ENCODE measurements around the gene ETNK2. TPM values are rescaled to one million over a fixed set of nuclear protein-coding genes. Genes with fewer than 3 reads are reported as not detected.
"Not testable (repeated sequence)": the region's sequence is repeated elsewhere in the genome, so short reads cannot be mapped to it uniquely, and the experiment has no call there.

Gene ETNK2
- total RNA-seq, 2 donors from 2014 or later = 7.4 to 12.3 TPM

DNA sequence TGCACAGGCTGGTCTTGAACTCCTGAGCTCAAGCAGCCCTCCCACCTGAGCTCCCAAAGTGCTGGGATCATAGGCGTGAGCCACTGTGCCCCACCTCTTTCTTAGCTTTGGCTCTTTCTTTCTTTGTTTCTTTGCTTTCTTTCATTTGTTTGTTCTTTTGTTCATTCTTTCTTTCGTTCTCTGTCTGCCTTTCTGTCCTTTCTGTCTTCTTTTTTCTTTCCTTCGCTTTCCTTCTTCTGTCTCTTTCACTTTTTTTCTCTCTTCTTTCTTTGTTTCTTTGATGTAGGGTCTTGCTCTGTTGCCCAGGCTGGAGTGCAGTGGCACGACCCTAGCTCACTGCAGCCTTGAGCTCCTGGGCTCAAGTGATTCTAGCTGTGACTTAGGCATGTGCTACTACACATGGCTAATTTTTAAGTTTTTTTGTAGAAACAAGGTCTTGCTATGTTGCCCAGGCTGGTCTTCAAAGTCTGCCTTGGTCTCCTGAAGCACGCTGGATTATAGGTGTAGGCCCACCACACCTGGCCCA, 60.0 kb downstream of the ETNK2 start:
- intact Hi-C loops (cut with DNase I) = no loop called here
- DNase-seq (ENCODE audit: low spot score) = no peak

DNA sequence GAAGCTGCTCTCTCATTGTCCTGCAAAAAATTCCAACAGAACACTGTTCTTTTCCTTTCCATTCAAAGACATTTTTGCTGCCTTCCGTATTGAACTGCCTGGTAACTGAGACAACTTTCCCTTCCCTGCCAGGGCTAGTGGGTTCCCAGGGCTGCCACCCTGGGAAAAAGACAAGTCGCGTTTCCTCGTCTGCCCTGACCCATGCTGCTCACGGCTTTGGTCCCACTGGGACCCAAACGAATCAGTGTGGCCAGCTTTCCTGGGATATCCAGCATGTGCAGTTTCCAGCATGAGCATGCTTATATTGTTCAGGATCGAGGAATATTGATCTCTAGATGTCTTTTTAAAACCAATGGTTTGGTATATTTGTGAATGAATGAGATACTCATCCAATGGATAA, 60.8 kb downstream of the ETNK2 start:
- DNase-seq (ENCODE audit: low spot score) = no peak
- intact Hi-C loops (cut with DNase I) = no loop called here

DNA sequence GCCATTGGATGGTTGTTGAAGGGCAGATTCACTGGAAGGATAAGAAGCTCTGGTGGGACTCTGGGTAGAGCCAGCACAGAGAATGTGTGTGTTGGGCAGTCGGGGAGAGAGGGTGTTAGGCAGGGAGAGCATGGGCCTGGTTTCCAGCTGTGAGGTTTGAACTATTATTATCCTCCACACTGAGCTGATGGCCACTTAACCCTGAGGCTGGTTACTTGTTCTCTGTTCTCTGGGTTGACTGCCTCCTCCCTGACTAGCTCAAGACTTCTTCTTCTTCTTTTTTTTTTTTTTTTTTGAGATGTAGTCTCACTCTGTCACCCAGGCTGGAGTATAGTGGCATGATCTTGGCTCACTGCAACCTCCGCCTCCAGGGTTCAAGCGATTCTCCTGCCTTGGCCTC, 61.7 kb downstream of the ETNK2 start:
- intact Hi-C loops (cut with DNase I); DNase-seq (ENCODE audit: low spot score): not testable (repeated sequence)

DNA sequence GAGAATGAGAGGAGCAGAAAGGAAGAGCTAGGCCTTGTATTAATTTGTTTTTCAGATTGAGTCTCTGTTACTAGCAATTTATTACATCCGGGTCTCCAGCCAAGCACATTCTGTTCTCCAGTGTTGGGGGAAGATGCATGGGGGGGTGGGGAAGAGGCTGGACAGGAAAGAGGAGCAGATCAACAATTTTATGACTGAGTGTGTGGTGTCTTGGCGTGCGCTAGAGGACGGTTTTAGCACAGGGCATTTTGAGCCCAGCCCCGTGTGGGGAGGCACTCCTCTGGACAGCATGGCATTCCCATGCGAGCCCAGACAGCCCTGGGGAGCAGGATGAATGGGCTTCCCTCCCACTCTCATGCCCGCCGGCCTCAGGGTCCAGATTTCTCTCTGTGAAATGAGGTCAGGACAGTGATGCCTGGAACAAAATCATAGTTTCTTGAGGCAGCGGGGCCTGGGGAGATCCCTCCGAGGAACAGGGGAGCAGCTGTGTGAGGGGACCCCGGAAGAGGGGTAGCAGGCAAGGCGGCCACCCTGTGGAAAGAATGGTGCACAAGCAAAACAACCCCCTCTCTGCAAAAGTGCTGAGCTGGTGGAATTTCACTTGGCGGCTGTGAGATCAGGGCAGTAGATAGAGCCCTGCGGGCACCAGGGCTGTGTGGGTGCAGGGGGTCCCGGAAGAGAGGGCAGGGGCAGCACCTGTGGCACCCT, 62.6 kb downstream of the ETNK2 start:
- intact Hi-C loops (cut with DNase I) = no loop called here
- DNase-seq (ENCODE audit: low spot score) = peak; percentile 89

DNA sequence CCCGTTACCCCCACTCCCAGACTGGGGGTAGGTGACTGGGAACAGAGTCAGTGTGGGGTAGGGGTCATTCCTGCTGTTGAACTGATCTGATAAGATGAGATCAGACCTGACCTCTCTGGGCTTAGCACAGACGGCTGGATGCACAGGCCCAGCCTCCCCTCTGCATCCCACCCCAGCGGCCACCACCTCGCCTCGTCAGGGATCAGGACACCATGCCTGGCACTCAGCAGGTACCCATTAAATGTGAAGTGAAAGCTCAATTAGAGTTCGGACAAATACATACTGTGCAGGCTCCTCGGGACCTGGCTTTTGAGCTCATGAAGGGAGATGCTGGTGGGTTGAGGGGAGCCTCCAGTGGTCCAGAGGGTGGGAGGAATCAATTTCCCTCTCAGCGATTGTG, 63.2 kb downstream of the ETNK2 start:
- DNase-seq (ENCODE audit: low spot score) = no peak
- intact Hi-C loops (cut with DNase I) = no loop called here

DNA sequence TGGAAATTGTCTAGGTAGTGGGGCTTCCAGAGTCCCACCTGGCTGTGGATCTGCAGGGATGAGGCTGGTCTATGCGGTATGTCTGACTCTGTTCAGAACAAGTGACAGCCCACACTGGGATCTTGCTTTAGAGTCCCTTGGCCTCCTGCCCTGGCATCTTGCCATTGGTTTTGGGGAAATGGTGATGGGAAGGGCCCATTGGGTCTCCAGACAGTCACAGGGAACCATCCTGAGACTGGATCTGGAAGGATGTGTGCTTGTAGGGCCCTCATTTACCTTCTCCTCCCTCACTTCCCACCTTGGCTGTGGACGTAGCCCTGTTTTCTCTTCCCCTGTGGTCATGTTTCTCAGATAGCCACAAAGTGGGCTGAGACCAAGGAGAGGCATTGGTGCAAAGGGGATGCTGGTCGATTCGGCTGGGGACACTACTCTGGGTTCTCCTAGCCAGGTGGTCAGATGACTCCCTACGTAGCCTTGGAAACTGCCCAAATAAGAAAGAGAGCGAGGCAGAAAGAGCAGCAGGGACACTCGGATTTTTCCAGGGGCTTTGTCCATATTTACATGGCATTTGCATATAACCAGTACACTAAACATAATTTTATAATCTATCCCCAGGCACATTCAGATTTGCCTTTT, 63.8 kb downstream of the ETNK2 start:
- peak; percentile 91 for DNase-seq (ENCODE audit: low spot score)

DNA sequence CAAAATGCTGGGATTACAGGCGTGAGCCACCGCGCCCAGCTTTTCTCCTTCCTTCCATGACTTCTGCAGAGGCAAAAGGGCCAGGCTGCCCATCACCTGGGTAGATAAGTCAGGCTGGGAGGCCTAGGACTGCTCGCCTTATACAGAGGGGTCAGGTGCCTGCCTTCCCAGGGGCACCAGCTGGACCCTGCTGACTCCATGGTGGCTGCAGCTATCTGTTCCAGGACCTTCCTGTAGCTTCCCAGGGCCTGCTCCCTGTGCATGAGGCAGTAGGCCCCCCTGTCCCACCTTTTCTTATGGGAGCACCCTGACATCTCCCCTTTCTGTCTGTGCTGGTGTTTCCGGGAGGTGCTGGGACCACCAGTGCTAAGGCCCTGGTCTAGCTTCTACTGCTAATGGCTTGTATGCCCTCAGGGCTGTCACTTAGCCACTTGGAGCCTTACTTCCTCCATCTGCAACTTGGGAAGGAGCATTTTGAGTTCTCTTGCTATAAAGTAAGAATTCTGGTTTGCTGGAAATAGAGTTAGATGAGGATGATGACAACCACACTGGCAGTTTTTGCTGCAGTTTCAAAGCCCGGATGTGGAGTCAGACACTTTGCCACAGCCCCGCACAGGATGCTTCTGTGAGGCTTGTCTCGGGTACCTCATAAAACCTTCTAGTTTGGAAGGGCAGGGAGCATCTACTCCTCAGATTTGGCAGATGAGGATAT, 64.5 kb downstream of the ETNK2 start:
- DNase-seq (ENCODE audit: low spot score) = no peak
- intact Hi-C loops (cut with DNase I) = no loop called here

More for the DNA sequence above, 63.8 kb downstream of the ETNK2 start:
- intact Hi-C loops (cut with DNase I) = no loop called here

DNA sequence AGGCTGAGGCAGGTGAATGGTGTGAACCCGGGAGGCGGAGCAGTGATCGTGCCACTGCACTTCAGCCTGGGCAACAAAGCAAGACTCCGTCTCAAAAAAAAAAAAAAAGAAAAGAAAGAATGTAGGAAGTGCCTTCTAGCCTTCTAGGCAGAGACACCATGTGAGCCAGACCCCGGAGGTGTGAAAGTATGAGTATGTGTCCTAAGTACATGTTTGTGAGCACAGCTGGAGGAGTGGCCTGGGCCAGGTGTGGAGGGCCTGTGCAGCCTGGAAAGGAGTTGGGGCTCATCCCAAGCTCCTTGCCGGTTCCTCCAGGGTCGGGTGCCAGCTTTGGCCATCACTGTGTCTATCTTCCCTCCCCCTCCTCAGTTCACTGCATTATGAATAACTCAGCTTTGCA, 66.0 kb downstream of the ETNK2 start:
- no peak for DNase-seq (ENCODE audit: low spot score)
- intact Hi-C loops (cut with DNase I) = no loop called here

DNA sequence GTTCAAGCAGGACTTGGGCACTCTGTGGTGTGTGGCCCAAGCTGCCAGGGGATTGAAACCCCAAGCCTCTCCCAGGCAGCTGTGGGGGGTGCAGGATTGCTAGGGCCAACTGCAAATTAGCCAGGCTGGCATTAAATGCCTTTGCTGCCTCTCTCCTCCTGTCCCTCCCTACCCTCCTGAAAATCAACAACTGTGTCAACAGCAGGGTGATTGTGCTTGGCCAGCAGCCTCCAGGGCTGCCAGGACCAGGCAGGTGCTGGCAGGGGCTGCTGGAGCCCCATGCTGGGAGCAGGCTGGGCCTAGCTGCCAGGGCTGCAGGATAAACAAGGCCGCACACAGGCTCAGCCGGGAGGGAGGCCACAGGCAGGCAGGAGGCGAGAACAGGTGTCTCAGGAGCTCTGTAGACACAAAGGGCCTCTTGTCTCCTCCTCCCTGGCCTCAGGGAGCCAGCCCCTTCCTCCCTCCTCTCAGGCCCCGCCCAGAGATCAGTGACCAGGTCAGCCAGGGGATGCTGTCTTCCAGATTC, 67.5 kb downstream of the ETNK2 start:
- DNase-seq (ENCODE audit: low spot score) = no peak
- intact Hi-C loops (cut with DNase I) = no loop called here

DNA sequence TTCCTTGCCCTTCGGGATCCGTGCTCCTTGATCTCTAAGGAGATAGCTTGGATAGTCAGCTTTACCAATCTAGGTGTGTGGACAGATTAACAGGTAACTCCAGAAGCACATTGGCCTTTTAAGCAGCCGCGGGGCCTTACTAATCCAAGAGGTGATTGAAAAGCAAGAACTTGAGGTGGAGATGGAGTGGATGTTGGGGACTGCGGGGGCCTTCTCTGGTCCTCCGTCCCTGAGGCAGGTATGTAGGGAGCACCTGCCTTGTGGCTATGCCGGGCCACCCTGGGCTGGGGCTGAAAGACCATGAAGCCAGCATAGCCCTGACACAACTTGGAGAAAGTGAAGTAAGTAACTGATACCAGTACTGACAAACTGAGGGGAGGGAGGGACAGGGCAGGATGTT, 68.4 kb downstream of the ETNK2 start:
- intact Hi-C loops (cut with DNase I) = no loop called here
- DNase-seq (ENCODE audit: low spot score) = no peak

DNA sequence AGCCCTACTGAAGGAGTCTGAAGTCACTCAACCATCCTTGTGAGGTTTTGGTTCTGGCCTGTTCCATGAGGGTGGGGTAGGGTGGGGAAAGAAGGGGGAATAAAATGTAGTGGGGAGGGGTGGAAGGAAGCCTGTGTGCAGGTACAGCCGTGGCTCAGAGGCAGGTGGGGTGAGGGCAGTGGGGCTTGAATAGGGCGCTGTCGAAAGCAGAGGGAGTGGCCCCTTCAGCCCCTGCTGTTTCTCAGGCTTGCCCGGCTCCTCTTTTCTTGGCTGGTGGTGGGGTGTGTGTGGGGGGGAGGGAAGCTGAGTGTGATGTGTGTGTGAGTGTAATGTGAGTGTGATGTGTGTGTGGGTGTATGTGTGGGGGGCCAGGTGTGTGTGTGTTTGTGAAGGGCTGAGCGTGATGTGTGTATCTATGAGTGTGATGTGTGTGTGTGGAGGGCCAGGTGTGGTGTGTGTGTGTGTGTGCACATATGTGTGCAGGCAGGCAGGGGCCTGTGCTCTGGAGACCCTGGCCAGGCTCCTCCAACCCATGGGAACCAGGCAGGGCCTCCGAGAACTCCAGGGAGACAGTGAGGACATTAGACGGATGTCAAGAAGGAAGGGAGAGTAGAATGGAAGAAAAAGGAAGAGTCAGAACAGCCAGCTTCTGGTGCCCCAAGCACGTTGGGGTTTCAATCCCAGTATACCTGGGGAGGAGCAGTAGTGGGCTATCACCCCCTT, 69.9 kb downstream of the ETNK2 start:
- no peak for DNase-seq (ENCODE audit: low spot score)
- intact Hi-C loops (cut with DNase I) = no loop called here

DNA sequence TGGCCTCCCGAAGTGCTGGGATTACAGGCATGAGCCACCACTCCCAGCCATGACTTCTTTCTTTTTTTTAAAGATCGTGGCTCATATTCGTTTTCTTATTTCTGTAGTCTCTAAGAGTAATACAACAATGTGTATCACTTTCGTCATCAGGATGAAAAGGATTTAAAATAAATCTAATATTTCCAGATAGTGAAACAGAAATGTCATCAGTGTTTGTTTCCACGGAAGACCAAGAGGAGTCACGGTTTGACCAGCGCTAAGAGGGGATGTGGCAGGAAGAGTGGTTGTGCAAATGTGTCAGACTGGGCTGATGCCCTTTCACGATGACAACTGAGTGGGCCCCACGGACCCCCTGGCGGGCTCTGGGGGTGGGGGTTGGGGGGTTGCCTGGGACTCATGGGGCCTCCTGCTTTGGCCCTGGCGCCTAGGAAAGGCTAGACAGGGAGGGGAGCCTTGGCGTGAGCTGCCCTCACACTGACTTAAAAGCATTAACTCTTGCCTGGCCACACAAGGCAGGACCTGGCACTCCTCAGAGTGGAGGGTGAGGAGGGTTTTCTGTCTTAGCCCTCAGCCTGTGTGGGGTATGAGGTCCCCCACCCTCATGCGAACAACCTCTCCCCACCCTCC, 70.6 kb downstream of the ETNK2 start:
- intact Hi-C loops (cut with DNase I) = no loop called here

More for the DNA sequence above, 70.6 kb downstream of the ETNK2 start:
- DNase-seq (ENCODE audit: low spot score) = no peak

Other genes starting within 250 kb of the ETNK2 start
- gene SOX13, start 78.9 kb downstream of the ETNK2 start, total RNA-seq = 10 to 100 TPM; 43.6 to 47.0 TPM
- gene REN, start 14.3 kb upstream of the ETNK2 start, total RNA-seq = not detected
- not detected for gene KISS1, start 44.4 kb upstream of the ETNK2 start, total RNA-seq
- not detected for gene GOLT1A, start 61.9 kb upstream of the ETNK2 start, total RNA-seq
- gene PLEKHA6, start 207.9 kb upstream of the ETNK2 start, total RNA-seq = 10 to 100 TPM; 13.3 to 23.5 TPM